GM21737 (cell line): ENCODE data around the gene TYMS.

ENCODE experiments used
- ATAC-seq: cut with Tn5 transposase; IDR thresholded peaks from one replicate; pipeline ENCODE4 v1.9.1; 2021; ENCODE audit warnings: mild to moderate bottlenecking, moderate library complexity; ENCODE audit not compliant: unreplicated experiment

The TYMS gene

GRCh38 chr18:644395-645004, 13.0 kb upstream of the TYMS start:
- no peak for ATAC-seq

- ATAC-seq: no peak
Measured at GRCh38 chr18:647304-647703, 10.1 kb upstream of the TYMS start.

GRCh38 chr18:649341-649740, 8.1 kb upstream of the TYMS start:
- no peak for ATAC-seq

GRCh38 chr18:650428-650858, 7.0 kb upstream of the TYMS start:
- ATAC-seq: peak; percentile 94

GRCh38 chr18:652131-652530, 5.3 kb upstream of the TYMS start:
- no peak for ATAC-seq

DNA sequence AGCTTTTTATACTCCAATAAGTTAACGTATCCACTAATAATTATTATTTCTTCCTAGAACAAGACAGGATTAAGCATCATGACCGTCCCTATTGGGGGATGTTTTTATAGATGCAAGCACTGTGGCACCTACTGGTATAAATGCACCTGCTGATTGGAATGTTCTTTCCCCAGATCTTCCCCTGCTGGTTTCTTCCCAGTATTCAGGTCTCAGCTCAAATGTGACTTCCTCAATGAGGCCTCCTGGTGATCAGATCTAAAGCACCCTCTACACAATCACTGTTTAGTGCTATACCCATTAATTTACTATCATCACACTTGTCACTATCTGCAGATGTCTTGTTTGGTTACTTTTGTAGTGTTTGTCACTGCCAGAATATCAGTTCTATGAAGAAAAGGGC, 3.9 kb upstream of the TYMS start:
- no peak for ATAC-seq

GRCh38 chr18:654601-655000, 2.9 kb upstream of the TYMS start:
- no peak for ATAC-seq

GRCh38 chr18:655445-655844, 2.0 kb upstream of the TYMS start:
- no peak for ATAC-seq

DNA sequence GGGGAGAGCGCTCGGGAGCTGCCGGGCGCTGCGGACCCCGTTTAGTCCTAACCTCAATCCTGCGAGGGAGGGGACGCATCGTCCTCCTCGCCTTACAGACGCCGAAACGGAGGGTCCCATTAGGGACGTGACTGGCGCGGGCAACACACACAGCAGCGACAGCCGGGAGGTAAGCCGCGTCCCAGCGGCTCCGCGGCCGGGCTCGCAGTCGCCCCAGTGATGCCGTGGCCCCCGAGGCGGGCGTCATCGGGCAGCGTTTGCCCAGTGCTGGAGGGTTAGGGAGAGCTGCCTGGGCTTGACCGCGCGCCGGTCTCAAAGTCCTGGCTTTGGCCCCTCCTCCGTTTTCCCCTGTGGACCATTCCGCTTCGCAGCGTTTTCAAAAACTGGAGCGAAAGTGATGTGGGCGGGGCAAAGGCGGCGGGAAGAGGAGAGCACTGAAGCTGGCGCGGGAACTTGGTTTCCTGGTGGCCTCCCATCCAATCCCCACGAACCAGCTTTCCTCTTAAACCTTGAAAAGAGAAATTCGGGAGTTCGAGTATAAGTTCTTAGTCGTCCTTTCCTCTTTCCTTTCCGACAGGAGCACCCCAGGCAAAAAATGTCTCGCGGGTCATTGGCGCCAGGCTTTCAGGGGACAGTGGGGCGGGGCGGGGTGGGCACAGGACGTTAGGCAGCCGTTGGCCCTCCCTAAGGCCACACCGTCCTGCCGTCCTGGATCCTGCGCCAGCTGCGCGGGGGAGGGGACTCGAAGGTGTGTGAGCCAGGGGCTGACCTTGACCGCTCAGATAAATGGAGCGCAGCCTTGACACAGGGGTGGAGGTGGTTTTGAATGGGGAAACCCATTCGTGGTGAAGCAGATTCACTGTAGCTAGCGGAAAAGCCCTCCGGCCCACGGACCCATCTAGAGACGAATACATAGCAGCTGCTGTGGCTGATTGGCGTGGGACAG, 821 bp downstream of the TYMS start:
- peak; percentile 56 for ATAC-seq

DNA sequence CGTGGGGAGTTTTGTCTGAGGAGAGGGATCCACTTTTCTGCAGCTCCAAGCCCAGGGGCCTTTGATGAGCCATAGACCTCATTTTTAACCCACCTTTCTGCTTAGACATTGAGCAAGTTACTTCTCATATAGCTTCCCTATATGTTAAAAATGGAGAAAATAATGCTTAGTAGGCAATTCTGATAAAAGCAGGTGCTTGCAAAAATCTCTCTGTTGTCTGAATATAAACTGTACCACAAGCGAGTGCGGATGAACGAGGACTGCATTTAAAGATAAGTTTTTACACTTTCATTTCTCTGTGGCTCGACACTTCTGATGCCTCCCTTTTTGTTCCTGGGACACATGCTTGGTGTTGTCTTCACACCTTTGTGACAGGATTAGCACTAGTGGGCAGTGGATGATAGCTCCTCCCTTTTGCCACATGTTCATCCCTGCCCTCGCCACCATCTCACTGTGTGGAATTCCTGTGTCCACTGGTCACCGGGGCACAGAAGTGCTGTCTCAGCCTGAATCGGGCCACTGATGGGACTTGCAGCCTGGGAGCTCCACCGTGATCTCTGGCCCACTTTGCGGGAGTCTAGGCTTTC, 1.6 kb downstream of the TYMS start:
- no peak for ATAC-seq

DNA sequence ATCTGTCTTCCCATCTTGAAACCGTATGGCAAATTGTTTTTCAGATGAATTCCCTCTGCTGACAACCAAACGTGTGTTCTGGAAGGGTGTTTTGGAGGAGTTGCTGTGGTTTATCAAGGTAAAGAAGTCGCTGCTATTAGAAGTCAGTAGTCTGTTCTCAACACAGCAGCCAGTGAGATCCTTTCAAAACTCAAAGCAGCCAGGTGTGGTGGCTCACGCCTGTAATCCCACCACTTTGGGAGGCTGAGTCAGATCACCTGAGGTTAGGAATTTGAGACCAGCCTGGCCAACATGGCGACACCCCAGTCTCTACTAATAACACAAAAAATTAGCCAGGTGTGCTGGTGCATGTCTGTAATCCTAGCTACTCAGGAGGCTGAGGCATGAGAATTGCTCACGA, 2.1 kb downstream of the TYMS start:
- ATAC-seq: no peak

DNA sequence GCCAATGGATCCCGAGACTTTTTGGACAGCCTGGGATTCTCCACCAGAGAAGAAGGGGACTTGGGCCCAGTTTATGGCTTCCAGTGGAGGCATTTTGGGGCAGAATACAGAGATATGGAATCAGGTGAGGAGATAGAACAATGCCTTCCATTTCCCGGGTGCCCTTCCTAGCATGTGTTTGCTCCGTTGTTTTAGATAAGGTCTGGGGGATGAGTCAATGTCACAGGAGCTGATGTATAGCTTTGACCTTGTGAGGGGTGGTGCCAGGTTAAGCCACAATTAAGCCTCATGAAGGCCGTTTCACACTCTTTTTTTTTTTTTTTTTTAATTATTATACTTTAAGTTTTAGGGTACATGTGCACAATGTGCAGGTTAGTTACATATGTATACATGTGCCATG, 4.7 kb downstream of the TYMS start:
- ATAC-seq: no peak

DNA sequence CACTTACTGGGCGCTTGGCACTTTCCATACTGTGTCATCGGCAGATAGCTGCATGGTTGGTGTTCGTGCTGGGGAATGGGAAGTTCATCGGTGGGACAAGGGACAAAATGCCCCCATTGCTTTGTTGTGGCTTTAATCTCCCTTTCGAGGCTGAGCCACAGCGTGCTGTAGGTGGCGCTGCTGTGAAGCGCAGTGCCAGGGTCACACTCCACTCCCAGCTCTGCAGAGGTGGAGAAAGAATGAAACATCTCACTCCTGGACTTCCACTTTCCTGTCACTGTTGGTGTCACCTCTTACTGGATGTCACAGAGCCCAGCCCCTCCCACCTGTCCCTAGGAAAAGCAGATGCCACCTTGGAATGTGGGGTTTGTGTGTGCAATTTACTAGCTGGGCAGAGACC, 8.7 kb downstream of the TYMS start:
- no peak for ATAC-seq

GRCh38 chr18:666628-667027, 9.2 kb downstream of the TYMS start:
- no peak for ATAC-seq

DNA sequence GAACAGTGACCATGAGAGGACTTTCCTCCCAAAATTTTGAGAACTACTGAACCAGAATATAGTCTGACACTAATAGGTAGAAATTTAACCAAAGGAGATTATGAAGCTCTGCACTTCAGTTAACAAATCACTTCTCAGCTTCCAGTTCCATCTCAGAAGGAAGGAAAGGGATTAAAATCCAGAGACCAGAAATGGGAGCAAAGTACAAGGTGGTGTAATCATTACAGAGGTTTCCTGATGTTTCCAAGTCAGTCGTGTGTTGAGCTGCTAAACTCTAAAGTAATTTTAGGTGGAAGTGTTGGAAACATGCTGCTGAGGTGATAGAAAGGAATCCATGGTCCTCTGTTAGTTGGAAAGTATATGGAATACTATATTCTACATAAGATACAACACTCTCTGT, 10.8 kb downstream of the TYMS start:
- no peak for ATAC-seq

GRCh38 chr18:669077-669476, 11.6 kb downstream of the TYMS start:
- ATAC-seq: no peak

DNA sequence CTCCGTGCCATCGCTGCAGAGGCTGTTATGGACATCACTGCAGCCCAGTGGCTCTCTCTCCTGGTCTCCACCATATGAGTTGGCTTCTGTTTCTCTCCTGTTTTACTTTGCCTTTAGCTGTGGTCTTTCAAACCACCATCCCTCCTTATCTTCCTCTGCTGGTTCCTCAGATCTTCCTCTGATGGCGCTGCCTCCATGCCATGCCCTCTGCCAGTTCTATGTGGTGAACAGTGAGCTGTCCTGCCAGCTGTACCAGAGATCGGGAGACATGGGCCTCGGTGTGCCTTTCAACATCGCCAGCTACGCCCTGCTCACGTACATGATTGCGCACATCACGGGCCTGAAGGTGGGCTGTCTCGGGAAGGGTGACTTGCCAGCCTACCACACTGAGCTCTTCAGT, 13.1 kb downstream of the TYMS start:
- ATAC-seq: no peak

DNA sequence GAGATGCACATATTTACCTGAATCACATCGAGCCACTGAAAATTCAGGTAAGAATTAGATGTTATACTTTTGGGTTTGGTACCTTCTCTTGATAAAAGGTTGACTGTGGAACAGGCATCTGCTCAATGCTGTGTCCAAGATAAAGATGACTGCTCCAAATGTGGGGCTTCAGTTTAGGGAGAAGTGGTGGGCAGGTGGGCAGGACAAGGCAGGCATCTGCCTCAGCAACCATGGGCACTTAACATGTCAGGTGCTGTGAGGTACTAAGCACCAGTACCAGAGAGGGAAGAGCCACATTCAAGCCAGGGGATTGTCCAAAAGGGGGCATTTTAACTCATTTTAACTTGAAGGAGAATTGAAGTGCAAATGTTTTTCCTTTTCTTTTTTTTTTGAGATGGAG, 14.0 kb downstream of the TYMS start:
- ATAC-seq: no peak

GRCh38 chr18:673317-673716, 15.9 kb downstream of the TYMS start:
- no peak for ATAC-seq

DNA sequence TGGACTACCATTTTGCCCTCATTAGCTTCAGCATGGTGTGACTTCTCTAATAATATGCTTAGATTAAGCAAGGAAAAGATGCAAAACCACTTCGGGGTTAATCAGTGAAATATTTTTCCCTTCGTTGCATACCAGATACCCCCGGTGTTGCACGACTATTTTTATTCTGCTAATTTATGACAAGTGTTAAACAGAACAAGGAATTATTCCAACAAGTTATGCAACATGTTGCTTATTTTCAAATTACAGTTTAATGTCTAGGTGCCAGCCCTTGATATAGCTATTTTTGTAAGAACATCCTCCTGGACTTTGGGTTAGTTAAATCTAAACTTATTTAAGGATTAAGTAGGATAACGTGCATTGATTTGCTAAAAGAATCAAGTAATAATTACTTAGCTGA, 16.3 kb downstream of the TYMS start:
- no peak for ATAC-seq

DNA sequence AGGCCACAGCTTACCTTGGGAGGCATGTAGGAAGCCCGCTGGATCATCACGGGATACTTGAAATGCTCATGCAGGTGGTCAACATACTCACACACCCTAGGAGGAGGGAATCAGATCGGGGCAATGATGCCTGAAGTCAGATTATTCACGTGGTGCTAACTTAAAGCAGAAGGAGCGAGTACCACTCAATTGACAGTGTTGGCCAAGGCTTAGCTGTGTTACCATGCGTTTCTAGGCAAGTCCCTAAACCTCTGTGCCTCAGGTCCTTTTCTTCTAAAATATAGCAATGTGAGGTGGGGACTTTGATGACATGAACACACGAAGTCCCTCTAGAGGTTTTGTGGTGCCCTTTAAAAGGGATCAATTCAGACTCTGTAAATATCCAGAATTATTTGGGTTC, 17.9 kb downstream of the TYMS start:
- ATAC-seq: no peak

GRCh38 chr18:676069-676468, 18.6 kb downstream of the TYMS start:
- ATAC-seq: no peak
